Activated B cell treated with CpG ODN at 0.5 μM for 24 hours (primary cell): ENCODE measurements around the gene SAMD4A. TPM values are rescaled to one million over a fixed set of nuclear protein-coding genes. Genes with fewer than 3 reads are reported as not detected.

Source experiments
- ATAC-seq: fragments of 200-7000 bp; cut with Tn5 transposase; one replicate; pipeline ENCODE4 v1.10.0; 2021; ENCODE audit warnings: low read depth, mild to moderate bottlenecking, moderate library complexity
- CTCF ChIA-PET: fragments of 350-600 bp; sonication (Branson Sonifier 250); formaldehyde crosslinking; loops from one replicate; lab custom pipeline; 2021; ENCODE audit warnings: antibody characterized with exemption; lab: Charles Lee
- POLR2A ChIA-PET: fragments of 350-600 bp; sonication (Branson Sonifier 250); formaldehyde crosslinking; loops from one replicate; lab custom pipeline; 2021; ENCODE audit warnings: antibody characterized with exemption; lab: Charles Lee
- DNase-seq: peaks from one replicate; pipeline ENCODE4 v3.0.0; 2022
- H3K27ac Mint-ChIP-seq: one replicate; pipeline ENCODE4 v1.8.0; 2020; ENCODE audit warnings: mixed read lengths
- H3K27me3 Mint-ChIP-seq: one replicate; pipeline ENCODE4 v1.8.0; 2021; ENCODE audit warnings: mixed read lengths
- H3K36me3 Mint-ChIP-seq: one replicate; pipeline ENCODE4 v1.8.0; 2021; ENCODE audit warnings: low read depth, mixed read lengths
- H3K4me1 Mint-ChIP-seq: one replicate; pipeline ENCODE4 v1.8.0; 2021; ENCODE audit warnings: mixed read lengths
- H3K4me3 Mint-ChIP-seq: one replicate; pipeline ENCODE4 v1.8.0; 2020; ENCODE audit warnings: mild to moderate bottlenecking, mixed read lengths
- H3K9me3 Mint-ChIP-seq: one replicate; pipeline ENCODE4 v1.8.0; 2020; ENCODE audit warnings: mixed read lengths
- CTCF ChIP-seq: fragments of 200-600 bp; IDR thresholded peaks from one replicate; pipeline ENCODE4 v1.8.0; 2022; ENCODE audit warnings: antibody characterized with exemption, mild to moderate bottlenecking
- intact Hi-C: fragments of 100-400 bp; cut with micrococcal nuclease; formaldehyde crosslinking; loops from one replicate; pipeline ENCODE4 v1.15.1; 2024
- total RNA-seq: library from RNA; stranded (reverse); gene quantifications from 2 replicates; pipeline ENCODE4 v1.2.3, GENCODE V29; 2022

The SAMD4A gene
- total RNA-seq, 1 donor from 2014 or later = 8.7 TPM

GRCh38 chr14:54804538-54805041 lies 237.7 kb downstream of the SAMD4A start:
- ATAC-seq (no peak), DNase-seq (no peak)
- ChIA-PET POLR2A (no interaction called here), CTCF (interaction anchor here (1.3 to 4.8 kb wide), 5 partner anchors 10 to 243 kb away, joined by 4 to 40 read pairs (median 6); no protein-coding TSS in a partner anchor)
- Mint-ChIP-seq H3K4me1 (peaks cover 6% of the 10 kb centered on the region), H3K36me3 (no peaks in the 10 kb centered on the region), H3K4me3 (no peak overlapping the region), H3K9me3 (peaks cover 5% of the 10 kb centered on the region), H3K27me3 (peaks cover 18% of the 10 kb centered on the region), H3K27ac (no peak overlapping the region)
- intact Hi-C loops = loop anchor here (1.0 to 5.0 kb wide), 3 partner anchors 22 to 295 kb away; partner anchors contain the start of gene CGRRF1
- no peak for TF ChIP-seq CTCF

GRCh38 chr14:54805070-54805444 lies 238.1 kb downstream of the SAMD4A start:
- no peak for DNase-seq
- no peaks in the 10 kb centered on the region for H3K36me3 Mint-ChIP-seq
- ChIA-PET CTCF (interaction anchor here (1.3 to 4.8 kb wide), 5 partner anchors 10 to 243 kb away, joined by 4 to 40 read pairs (median 6); no protein-coding TSS in a partner anchor), POLR2A (no interaction called here)
- H3K27me3 Mint-ChIP-seq = peaks cover 15% of the 10 kb centered on the region
- H3K4me1 Mint-ChIP-seq = peaks cover 6% of the 10 kb centered on the region
- ATAC-seq = no peak
- intact Hi-C loops = loop anchor here (1.0 to 5.0 kb wide), 3 partner anchors 23 to 296 kb away; partner anchors contain the start of gene CGRRF1
- no peak overlapping the region for H3K27ac Mint-ChIP-seq
- no peak for TF ChIP-seq CTCF
- peaks cover 5% of the 10 kb centered on the region for H3K9me3 Mint-ChIP-seq
- H3K4me3 Mint-ChIP-seq = no peak overlapping the region

- H3K27me3 Mint-ChIP-seq = peaks cover 13% of the 10 kb centered on the region
- ChIA-PET POLR2A (no interaction called here), CTCF (interaction anchor here (0.7 to 4.8 kb wide), 12 partner anchors 11 to 246 kb away, joined by 3 to 40 read pairs (median 4); partner anchors contain the start of gene GCH1)
- ATAC-seq (peak; percentile 88), DNase-seq (peak; percentile 62)
- peak; percentile 90 for TF ChIP-seq CTCF
- H3K4me3 Mint-ChIP-seq = no peak overlapping the region
- H3K9me3 Mint-ChIP-seq = peaks cover 5% of the 10 kb centered on the region
- intact Hi-C loops = loop anchor here (1.0 to 5.0 kb wide), 6 partner anchors 23 to 296 kb away; partner anchors contain the start of gene CGRRF1
- H3K27ac Mint-ChIP-seq = no peak overlapping the region
- H3K4me1 Mint-ChIP-seq = peaks cover 6% of the 10 kb centered on the region
- no peaks in the 10 kb centered on the region for H3K36me3 Mint-ChIP-seq
Observed at GRCh38 chr14:54805445-54806322, 238.8 kb downstream of the SAMD4A start.

GRCh38 chr14:54806616-54807015 lies 239.7 kb downstream of the SAMD4A start:
- ChIA-PET CTCF (interaction anchor here (0.7 to 4.8 kb wide), 11 partner anchors 12 to 247 kb away, joined by 3 to 40 read pairs (median 4); partner anchors contain the start of gene GCH1), POLR2A (no interaction called here)
- Mint-ChIP-seq H3K4me1 (peaks cover 6% of the 10 kb centered on the region), H3K9me3 (peaks cover 2% of the 10 kb centered on the region), H3K27ac (no peak overlapping the region), H3K36me3 (no peaks in the 10 kb centered on the region), H3K4me3 (no peak overlapping the region), H3K27me3 (peaks cover 7% of the 10 kb centered on the region)
- intact Hi-C loops = loop anchor here (1.0 to 5.0 kb wide), 4 partner anchors 30 to 242 kb away; no protein-coding TSS in a partner anchor
- DNase-seq (no peak), ATAC-seq (no peak)
- no peak for TF ChIP-seq CTCF
